Endothelial cell of umbilical vein (primary cell): ENCODE measurements around the gene LYRM4.

ENCODE experiments used
- CTCF ChIP-seq, 2 donors: IDR thresholded peaks; 1 replicate in 1 of 2; 2 replicates in 1 of 2; pipeline ENCODE4 v1.5.1; 2011; ENCODE audit warnings: low read length in 2 of 2, mild to moderate bottlenecking in 2 of 2, moderate library complexity in 2 of 2, control low read depth in 1 of 2, inconsistent platforms in 1 of 2, low read depth in 1 of 2; ENCODE audit not compliant: insufficient read depth in 1 of 2; ENCODE audit errors: extremely low read depth in 1 of 2
- EZH2 ChIP-seq: IDR thresholded peaks from 2 replicates; pipeline ENCODE4 v1.6.1; 2012; ENCODE audit warnings: borderline replicate concordance, low read depth, mild to moderate bottlenecking, moderate library complexity, low read length, inconsistent platforms; ENCODE audit not compliant: severe bottlenecking
- FOS ChIP-seq: IDR thresholded peaks from 2 replicates; pipeline ENCODE4 v1.6.1; 2011; ENCODE audit warnings: mild to moderate bottlenecking, low read length, moderate library complexity, borderline replicate concordance; ENCODE audit not compliant: insufficient read depth
- GATA2 ChIP-seq: IDR thresholded peaks from 2 replicates; pipeline ENCODE4 v1.7.0; 2011; ENCODE audit warnings: low read depth, mild to moderate bottlenecking, moderate library complexity, mixed read lengths, low read length; ENCODE audit not compliant: insufficient read length, insufficient read depth
- JUN ChIP-seq: IDR thresholded peaks from 2 replicates; pipeline ENCODE4 v1.6.1; 2011; ENCODE audit warnings: borderline replicate concordance, low read depth; ENCODE audit not compliant: insufficient read length, insufficient read depth
- MAX ChIP-seq: IDR thresholded peaks from 2 replicates; pipeline ENCODE4 v1.6.1; 2011; ENCODE audit not compliant: insufficient read depth, insufficient read length
- POLR2A ChIP-seq: IDR thresholded peaks from 2 replicates; pipeline ENCODE4 v1.6.1; 2012; ENCODE audit warnings: low read depth, mild to moderate bottlenecking, control low read depth, low read length
- POLR2AphosphoS5 ChIP-seq: IDR thresholded peaks from 2 replicates; pipeline ENCODE4 v1.6.1; 2012; ENCODE audit warnings: low read depth, mild to moderate bottlenecking, control low read depth, low read length, moderate library complexity; ENCODE audit not compliant: insufficient read depth

- no peak for TF ChIP-seq CTCF (IDR thresholded peaks at IDR 0.05; ENCODE audit: extremely low read depth in 1 of 2, insufficient read depth in 1 of 2, low read depth in 1 of 2, low read length in 2 of 2)
- no peak for TF ChIP-seq POLR2A
- no peak for TF ChIP-seq EZH2
- TF ChIP-seq POLR2AphosphoS5: no peak
- TF ChIP-seq GATA2: no peak
- no peak for TF ChIP-seq MAX
- TF ChIP-seq FOS: no peak
- no peak for TF ChIP-seq JUN
Observed at GRCh38 chr6:5250451-5250850, 10.3 kb downstream of the LYRM4 start.
